ENCODE results near the gene LIN9.
"Not testable (repeated sequence)": the region's sequence is repeated elsewhere in the genome, so short reads cannot be mapped to it uniquely, and the experiment has no call there.

DNA sequence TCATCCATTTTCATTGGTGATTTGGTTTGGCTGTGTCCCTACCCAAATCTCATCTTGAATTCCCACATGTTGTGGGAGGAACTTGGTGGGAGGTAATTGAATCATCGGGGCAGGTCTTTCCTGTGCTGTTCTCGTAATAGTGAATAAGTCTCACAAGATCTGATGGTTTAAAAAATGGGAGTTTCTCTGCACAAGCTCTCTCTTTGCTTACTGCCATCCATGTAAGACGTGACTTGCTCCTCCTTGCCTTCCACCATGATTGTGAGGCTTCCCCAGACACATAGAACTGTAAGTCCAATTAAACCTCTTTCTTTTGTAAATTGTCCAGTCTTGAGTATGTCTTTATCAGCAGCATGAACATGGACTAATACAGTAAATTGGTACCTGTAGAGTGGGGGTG, 31.1 kb upstream of the LIN9 start:
- TF ChIP-seq, protein P1, sequence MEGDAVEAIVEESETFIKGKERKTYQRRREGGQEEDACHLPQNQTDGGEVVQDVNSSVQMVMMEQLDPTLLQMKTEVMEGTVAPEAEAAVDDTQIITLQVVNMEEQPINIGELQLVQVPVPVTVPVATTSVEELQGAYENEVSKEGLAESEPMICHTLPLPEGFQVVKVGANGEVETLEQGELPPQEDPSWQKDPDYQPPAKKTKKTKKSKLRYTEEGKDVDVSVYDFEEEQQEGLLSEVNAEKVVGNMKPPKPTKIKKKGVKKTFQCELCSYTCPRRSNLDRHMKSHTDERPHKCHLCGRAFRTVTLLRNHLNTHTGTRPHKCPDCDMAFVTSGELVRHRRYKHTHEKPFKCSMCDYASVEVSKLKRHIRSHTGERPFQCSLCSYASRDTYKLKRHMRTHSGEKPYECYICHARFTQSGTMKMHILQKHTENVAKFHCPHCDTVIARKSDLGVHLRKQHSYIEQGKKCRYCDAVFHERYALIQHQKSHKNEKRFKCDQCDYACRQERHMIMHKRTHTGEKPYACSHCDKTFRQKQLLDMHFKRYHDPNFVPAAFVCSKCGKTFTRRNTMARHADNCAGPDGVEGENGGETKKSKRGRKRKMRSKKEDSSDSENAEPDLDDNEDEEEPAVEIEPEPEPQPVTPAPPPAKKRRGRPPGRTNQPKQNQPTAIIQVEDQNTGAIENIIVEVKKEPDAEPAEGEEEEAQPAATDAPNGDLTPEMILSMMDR (IDR thresholded peaks at IDR 0.05 in 4 of 5, conservative IDR thresholded peaks at IDR 0.05 in 1 of 5): not testable (repeated sequence)
- not testable (repeated sequence) for TF ChIP-seq POLR2A (IDR thresholded peaks at IDR 0.05)
